GM10266 (cell line): ENCODE results near the gene TADA2B.

ENCODE experiments used
- DNase-seq: peaks from one replicate; pipeline ENCODE4 v3.0.0; 2012; ENCODE audit errors: extremely low spot score
- TF ChIP-seq, protein P1 (sequence below): IDR thresholded peaks from 2 replicates; pipeline ENCODE4 v1.5.1; 2012; ENCODE audit warnings: mild to moderate bottlenecking, low read depth; ENCODE audit not compliant: control insufficient read depth, insufficient read depth; ENCODE audit errors: missing control alignments

Gene TADA2B

DNA sequence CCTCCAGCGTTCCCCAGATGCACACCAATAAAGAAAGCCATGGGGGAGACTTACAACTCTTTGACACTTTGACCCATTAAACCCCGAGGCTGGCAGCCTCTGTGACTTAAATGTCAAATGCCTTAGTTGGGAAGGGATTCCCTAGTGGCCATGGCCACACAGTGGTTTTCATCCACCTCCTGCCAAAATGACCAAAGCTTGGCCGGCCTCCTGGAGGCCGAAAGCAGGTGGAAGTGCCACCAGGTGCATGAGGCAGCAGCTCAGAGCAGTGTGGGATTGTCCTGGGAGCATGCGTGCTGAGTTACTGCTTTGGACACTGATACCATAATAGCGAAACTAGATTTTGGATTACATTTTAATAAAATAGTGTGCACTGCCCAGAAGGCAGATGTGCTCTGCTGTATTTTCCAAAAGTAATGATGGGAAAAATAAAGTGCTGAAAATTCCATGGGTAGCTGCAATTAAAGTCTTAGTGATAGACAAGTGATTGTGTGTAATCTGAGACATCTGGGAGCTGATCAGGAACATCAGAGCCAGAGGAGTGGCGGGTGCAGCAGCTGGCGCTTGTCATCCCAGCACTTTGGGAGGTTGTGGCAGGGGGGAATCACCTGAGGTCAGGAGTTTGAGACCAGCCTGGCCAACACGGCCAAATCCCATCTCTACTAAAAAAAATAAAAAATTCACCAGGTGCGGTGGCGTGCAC lies 39.8 kb upstream of the TADA2B start:
- TF ChIP-seq, protein P1, sequence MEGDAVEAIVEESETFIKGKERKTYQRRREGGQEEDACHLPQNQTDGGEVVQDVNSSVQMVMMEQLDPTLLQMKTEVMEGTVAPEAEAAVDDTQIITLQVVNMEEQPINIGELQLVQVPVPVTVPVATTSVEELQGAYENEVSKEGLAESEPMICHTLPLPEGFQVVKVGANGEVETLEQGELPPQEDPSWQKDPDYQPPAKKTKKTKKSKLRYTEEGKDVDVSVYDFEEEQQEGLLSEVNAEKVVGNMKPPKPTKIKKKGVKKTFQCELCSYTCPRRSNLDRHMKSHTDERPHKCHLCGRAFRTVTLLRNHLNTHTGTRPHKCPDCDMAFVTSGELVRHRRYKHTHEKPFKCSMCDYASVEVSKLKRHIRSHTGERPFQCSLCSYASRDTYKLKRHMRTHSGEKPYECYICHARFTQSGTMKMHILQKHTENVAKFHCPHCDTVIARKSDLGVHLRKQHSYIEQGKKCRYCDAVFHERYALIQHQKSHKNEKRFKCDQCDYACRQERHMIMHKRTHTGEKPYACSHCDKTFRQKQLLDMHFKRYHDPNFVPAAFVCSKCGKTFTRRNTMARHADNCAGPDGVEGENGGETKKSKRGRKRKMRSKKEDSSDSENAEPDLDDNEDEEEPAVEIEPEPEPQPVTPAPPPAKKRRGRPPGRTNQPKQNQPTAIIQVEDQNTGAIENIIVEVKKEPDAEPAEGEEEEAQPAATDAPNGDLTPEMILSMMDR, result no peak
- DNase-seq, result no peak

DNA sequence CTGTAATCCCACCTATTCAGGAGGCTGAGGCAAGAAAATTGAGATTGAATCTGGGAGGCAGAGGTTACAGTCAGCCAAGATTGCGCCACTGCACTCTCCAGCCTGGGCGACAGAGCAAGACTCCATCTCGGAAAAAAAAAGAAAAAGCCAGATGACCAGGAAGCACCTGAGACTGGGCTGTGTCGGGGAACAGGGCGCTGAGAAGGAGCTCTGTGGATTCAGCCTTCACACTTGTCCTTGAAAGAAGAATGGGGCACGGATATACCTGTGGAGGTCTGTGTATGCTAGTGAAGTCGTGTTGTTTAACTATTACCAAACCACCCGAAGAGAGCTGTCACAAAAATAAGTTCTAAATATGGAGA lies 39.3 kb upstream of the TADA2B start:
- TF ChIP-seq, protein P1, result no peak
- no peak for DNase-seq

DNA sequence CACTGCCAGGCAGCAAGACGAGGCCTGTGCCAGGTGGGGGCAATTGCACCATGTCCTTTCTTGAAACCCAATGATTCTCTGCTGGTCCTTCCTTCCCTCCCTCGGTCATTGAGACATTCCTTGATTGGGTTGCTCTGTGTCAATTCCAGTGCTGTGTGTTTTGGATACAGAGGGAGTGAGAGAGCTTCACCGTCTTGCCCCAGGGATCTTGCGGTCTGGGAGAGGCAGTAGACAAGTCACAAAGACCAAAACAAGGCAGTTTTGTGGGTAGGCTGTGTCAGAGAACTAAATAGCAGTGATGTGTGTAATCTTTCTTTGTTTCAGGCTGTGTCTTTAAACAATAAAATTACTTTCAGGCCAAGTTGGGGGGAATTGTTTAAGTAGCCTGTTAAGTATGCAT lies 38.8 kb upstream of the TADA2B start:
- TF ChIP-seq, protein P1, result no peak
- DNase-seq, result no peak

DNA sequence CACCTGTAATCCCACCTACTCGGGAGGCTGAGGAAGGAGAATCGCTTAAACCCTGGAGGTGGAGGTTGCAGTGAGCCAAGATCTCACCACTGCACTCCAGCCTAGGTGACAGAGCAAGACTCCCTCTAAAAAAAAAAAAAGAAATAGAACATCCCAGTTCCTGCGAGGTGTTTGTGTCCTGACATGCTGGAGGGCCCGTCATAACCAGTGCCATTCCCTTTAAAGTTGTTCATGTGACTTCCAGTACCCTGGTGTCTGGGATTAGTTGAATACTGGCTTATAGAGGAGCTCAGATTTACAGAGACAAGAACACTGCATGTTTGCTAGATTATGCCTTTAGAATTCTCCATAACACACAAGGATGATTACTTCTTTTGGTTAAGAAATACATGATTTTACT lies 37.6 kb upstream of the TADA2B start:
- no peak for DNase-seq
- TF ChIP-seq, protein P1, result no peak

DNA sequence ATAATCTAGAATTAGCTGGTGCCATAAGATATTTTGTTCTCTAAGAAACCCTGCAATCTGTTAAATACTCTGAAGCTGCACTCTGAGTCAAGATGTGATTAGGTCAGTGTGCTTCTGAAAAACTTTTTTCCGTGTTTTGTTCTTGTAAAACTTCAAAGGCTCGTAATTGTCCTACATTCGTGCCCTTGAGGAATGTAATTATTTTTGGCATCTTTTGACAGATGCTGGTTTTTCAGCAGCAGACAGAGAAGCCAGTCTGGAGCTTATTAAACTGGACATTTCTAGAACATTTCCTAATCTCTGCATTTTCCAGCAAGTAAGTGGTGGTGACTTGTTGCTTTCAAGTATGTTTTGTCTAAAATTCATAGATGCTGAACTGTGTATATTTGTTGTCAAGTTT lies 36.8 kb upstream of the TADA2B start:
- no peak for DNase-seq
- TF ChIP-seq, protein P1, result no peak

DNA sequence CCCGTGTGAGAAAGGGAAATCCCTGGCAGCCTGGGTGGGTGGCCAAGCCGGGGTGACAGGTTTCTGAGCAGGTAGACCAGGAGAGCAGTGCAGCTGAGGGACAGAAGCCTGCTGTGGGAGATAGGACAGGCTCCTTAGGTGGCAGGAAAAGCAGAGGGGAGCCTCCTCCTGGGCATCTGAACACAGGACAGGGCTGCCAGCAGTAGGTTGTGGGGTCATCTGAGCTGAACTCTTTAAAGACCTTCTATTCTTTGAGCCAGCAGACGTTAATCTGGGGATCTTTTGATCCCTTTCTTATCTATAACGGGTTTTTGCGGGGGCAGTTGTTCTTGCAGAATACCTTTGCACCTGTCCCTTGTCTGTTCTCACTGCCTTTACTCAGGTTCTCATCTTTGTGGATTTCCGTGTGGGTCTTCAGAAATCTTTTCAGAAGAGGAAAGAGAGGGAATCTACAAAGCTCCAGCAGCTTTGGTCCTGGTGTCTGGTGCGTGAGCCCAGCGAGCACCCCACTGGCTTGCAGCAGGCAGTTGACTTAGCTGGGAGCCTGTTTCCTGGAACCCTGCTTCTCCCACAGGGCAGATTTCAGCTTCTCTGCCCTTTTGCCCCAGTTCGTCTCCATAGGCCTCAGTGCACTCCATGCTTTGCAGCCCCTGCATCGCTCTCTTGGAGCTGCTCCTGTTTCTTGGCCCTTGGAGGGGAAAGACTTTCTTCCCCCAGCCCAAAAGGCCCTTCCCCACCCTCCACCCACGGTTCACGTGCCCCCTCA lies 35.8 kb upstream of the TADA2B start:
- no peak for DNase-seq
- TF ChIP-seq, protein P1, result no peak

DNA sequence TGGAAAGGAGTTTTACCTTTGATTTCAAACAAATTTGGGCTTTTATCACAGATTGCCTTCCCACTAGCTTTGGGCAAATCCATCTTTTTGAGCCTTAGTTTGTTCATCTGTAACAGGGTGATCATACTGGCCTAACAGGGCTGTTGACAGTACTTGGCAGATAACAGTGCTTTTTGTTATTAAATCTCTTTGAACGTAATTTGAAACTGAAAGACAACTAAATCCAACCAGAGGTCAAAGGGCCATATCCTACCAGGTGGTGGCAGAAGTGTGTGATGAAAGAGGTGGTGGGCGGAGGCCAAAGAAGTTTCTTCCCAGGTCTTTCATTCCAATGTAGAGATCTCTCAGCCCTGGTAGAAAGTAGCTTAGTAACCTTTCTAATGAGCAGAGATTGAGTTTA lies 35.2 kb upstream of the TADA2B start:
- TF ChIP-seq, protein P1, result no peak
- no peak for DNase-seq
